Gastrocnemius medialis (tissue), 4 donors: Measurements from ENCODE around the gene PIK3R1. TPM values are rescaled to one million over a fixed set of nuclear protein-coding genes. Genes with fewer than 3 reads are reported as not detected.
A peak's percentile ranks its signal among the peaks of the same experiment; 100 is the strongest.

Experiments used
- ATAC-seq, 2 donors: fragments of 150-250 bp; one replicate each; pipeline ENCODE4 v1.9.1; 2016
- DNase-seq, 2 donors: peaks; one replicate each; pipeline ENCODE4 v3.0.0-alpha.2; 2019
- H3K27ac ChIP-seq, 4 donors: fragments of 200-600 bp; sonication (generic); 1 replicate in 1 of 4; 2 replicates in 3 of 4; pipeline ENCODE4 v1.5.1; 2016 to 2018; ENCODE audit warnings: mild to moderate bottlenecking in 2 of 4, moderate library complexity in 1 of 4
- H3K27me3 ChIP-seq, 3 donors: fragments of 200-600 bp; sonication (generic) in 2 of 3; 1 replicate in 1 of 3; 2 replicates in 2 of 3; pipeline versions ENCODE4 v1.5.1 to v1.6.0; 2016 to 2019; ENCODE audit warnings: mild to moderate bottlenecking in 1 of 3, moderate library complexity in 1 of 3
- H3K36me3 ChIP-seq, 2 donors: fragments of 200-600 bp; sonication (generic) in 1 of 2; one replicate each; pipeline ENCODE4 v1.5.1; 2017 to 2018
- H3K4me1 ChIP-seq, 2 donors: fragments of 200-600 bp; sonication (generic) in 1 of 2; one replicate each; pipeline ENCODE4 v1.5.1; 2016 to 2017; ENCODE audit warnings: mild to moderate bottlenecking in 2 of 2
- H3K4me3 ChIP-seq, 4 donors: fragments of 200-600 bp; sonication (generic) in 3 of 4; 1 replicate in 1 of 4; 2 replicates in 3 of 4; pipeline ENCODE4 v1.5.1; 2016 to 2019; ENCODE audit warnings: mild to moderate bottlenecking in 2 of 4
- H3K9me3 ChIP-seq, 3 donors: fragments of 200-600 bp; sonication (generic) in 2 of 3; 1 replicate in 1 of 3; 2 replicates in 2 of 3; pipeline ENCODE4 v1.5.1; 2016 to 2019
- CTCF ChIP-seq, 5 experiments: fragments of 450-650 bp in 3 of 5; fragments of 200-600 bp in 2 of 5; sonication (generic) in 2 of 5; IDR thresholded peaks in 4 of 5; conservative IDR thresholded peaks in 1 of 5; 1 replicate in 4 of 5; 2 replicates in 1 of 5; pipeline ENCODE4 v1.5.1; 2016 to 2019; ENCODE audit warnings: antibody characterized with exemption in 5 of 5, mild to moderate bottlenecking in 3 of 5, moderate library complexity in 3 of 5
- POLR2A ChIP-seq, 2 donors: fragments of 450-650 bp; IDR thresholded peaks; one replicate each; pipeline ENCODE4 v1.6.1; 2017; ENCODE audit warnings: antibody characterized with exemption in 2 of 2, mild to moderate bottlenecking in 2 of 2, moderate library complexity in 2 of 2
- in situ Hi-C, 4 donors: fragments of 200-750 bp; cut with MboI; loops; one replicate each; pipeline versions ENCODE4 v1.15.0 to v1.8.0; 2017; ENCODE audit warnings: low sequenced_read_pairs in 4 of 4
- intact Hi-C: fragments of 100-400 bp; cut with DNase I; formaldehyde crosslinking; loops from one replicate; pipeline ENCODE4 v1.15.1; 2023; ENCODE audit warnings: low total_unique reads
- total RNA-seq, 4 donors: library from RNA; depleted of rRNA; stranded (reverse); fragments of >200 nt; gene quantifications; one replicate each; pipeline versions ENCODE4 v1.1.0 to v1.2.3, GENCODE V29; 2016

PIK3R1 gene
- total RNA-seq, 4 donors from 2014 or later, result 87.2 to 129 (median 100) TPM

GRCh38 chr5:68273717-68274409 is 58.3 kb downstream of the PIK3R1 start:
- no peak overlapping the region for H3K4me3 ChIP-seq
- DNase-seq, result no peak
- peaks cover 0 to 29% of the 10 kb centered on the region in 2 donors for H3K36me3 ChIP-seq
- no peaks in the 10 kb centered on the region for H3K27me3 ChIP-seq
- no peak overlapping the region for H3K27ac ChIP-seq
- TF ChIP-seq POLR2A (IDR thresholded peaks at IDR 0.05) (no peak), CTCF (IDR thresholded peaks at IDR 0.05 in 4 of 5, conservative IDR thresholded peaks at IDR 0.05 in 1 of 5) (no peak)
- intact Hi-C loops (no loop called here), in situ Hi-C loops (loop anchor here in 3 of 4 donors (25.0 kb wide), 3 partner anchors 587 to 1037 kb away; no protein-coding TSS in a partner anchor)
- peaks cover 24 to 31% of the 10 kb centered on the region in 2 donors for H3K4me1 ChIP-seq
- ATAC-seq, result peak in 1 of 2 donors; percentile 24
- no peaks in the 10 kb centered on the region for H3K9me3 ChIP-seq

- intact Hi-C loops, result no loop called here
- no peak for TF ChIP-seq POLR2A (IDR thresholded peaks at IDR 0.05)
- no peak for TF ChIP-seq CTCF (IDR thresholded peaks at IDR 0.05 in 4 of 5, conservative IDR thresholded peaks at IDR 0.05 in 1 of 5)
- in situ Hi-C loops, result loop anchor here in 3 of 4 donors (25.0 kb wide), 5 partner anchors 437 to 1038 kb away; no protein-coding TSS in a partner anchor
- Histone ChIP-seq H3K9me3 (no peaks in the 10 kb centered on the region), H3K36me3 (peaks cover 0 to 41% of the 10 kb centered on the region in 2 donors), H3K4me1 (peaks cover 14 to 20% of the 10 kb centered on the region in 2 donors), H3K27ac (no peak overlapping the region), H3K27me3 (no peaks in the 10 kb centered on the region), H3K4me3 (no peak overlapping the region)
- ATAC-seq, result no peak
- DNase-seq, result no peak
Observed at GRCh38 chr5:68274847-68275651, 59.5 kb downstream of the PIK3R1 start.

- DNase-seq (no peak), ATAC-seq (no peak)
- peak overlapping the region in 1 of 4 donors; percentile 15 for H3K27ac ChIP-seq
- peaks cover 5 to 7% of the 10 kb centered on the region in 2 donors for H3K4me1 ChIP-seq
- in situ Hi-C loops, result loop anchor here in 2 of 4 donors (25.0 kb wide), 2 partner anchors 436 to 686 kb away; no protein-coding TSS in a partner anchor
- TF ChIP-seq CTCF (IDR thresholded peaks at IDR 0.05 in 4 of 5, conservative IDR thresholded peaks at IDR 0.05 in 1 of 5), result no peak
- no peak for TF ChIP-seq POLR2A (IDR thresholded peaks at IDR 0.05)
- no peaks in the 10 kb centered on the region for H3K27me3 ChIP-seq
- H3K9me3 ChIP-seq, result no peaks in the 10 kb centered on the region
- peaks cover 0 to 58% of the 10 kb centered on the region in 2 donors for H3K36me3 ChIP-seq
- intact Hi-C loops, result no loop called here
- no peak overlapping the region for H3K4me3 ChIP-seq
Observed at GRCh38 chr5:68276740-68277139, 61.2 kb downstream of the PIK3R1 start.

GRCh38 chr5:68277431-68277830 is 61.9 kb downstream of the PIK3R1 start:
- H3K27ac ChIP-seq, result no peak overlapping the region
- no peak overlapping the region for H3K4me3 ChIP-seq
- H3K9me3 ChIP-seq, result no peaks in the 10 kb centered on the region
- ATAC-seq, result peak in 1 of 2 donors; percentile 40
- H3K27me3 ChIP-seq, result no peaks in the 10 kb centered on the region
- intact Hi-C loops (no loop called here), in situ Hi-C loops (loop anchor here in 2 of 4 donors (25.0 kb wide), 2 partner anchors 435 to 685 kb away; no protein-coding TSS in a partner anchor)
- peaks cover 5 to 7% of the 10 kb centered on the region in 2 donors for H3K4me1 ChIP-seq
- no peak for DNase-seq
- no peak for TF ChIP-seq CTCF (IDR thresholded peaks at IDR 0.05 in 4 of 5, conservative IDR thresholded peaks at IDR 0.05 in 1 of 5)
- TF ChIP-seq POLR2A (IDR thresholded peaks at IDR 0.05), result no peak
- peaks cover 0 to 65% of the 10 kb centered on the region in 2 donors for H3K36me3 ChIP-seq
